ENCODE data around the gene ID2.

GRCh38 chr2:8654483-8654882, 27.4 kb upstream of the ID2 start:
- TF ChIP-seq CTCF (conservative IDR thresholded peaks at IDR 0.05; ENCODE audit: low read depth, low read length), result no peak
- no peak for TF ChIP-seq EZH2 (IDR thresholded peaks at IDR 0.05; ENCODE audit: borderline replicate concordance, low read depth, low read length, poor library complexity, severe bottlenecking)
